CD4-positive, CD25-positive, alpha-beta regulatory T cell (primary cell): ENCODE measurements around the gene DCLK2. TPM values are rescaled to one million over a fixed set of nuclear protein-coding genes. Genes with fewer than 3 reads are reported as not detected.

Source experiments
- ATAC-seq, 2 donors: fragments of 150-1000 bp; cut with Tn5 transposase; one replicate each; pipeline ENCODE4 v1.10.0; 2021; ENCODE audit warnings: low read depth in 2 of 2, moderate number of reproducible peaks in 2 of 2, moderate library complexity in 1 of 2
- DNase-seq, 3 donors: peaks; one replicate each; pipeline versions ENCODE4 v3.0.0 to v3.0.0-alpha.2; 2012 to 2022; ENCODE audit warnings: mixed read lengths in 1 of 3
- H3K27ac ChIP-seq: one replicate; pipeline ENCODE4 v1.7.0; 2013; ENCODE audit warnings: mild to moderate bottlenecking, low read length; ENCODE audit not compliant: insufficient read depth, poor library complexity, severe bottlenecking
- H3K27me3 ChIP-seq: one replicate; pipeline ENCODE4 v1.7.0; 2013; ENCODE audit warnings: low read length; ENCODE audit not compliant: control insufficient read depth, insufficient read depth
- H3K36me3 ChIP-seq: one replicate; pipeline ENCODE4 v1.7.0; 2013; ENCODE audit warnings: mild to moderate bottlenecking, low read length, moderate library complexity; ENCODE audit not compliant: control insufficient read depth, insufficient read depth
- H3K4me1 ChIP-seq: 2 replicates; pipeline ENCODE4 v1.7.0; 2013; ENCODE audit warnings: mild to moderate bottlenecking, low read length; ENCODE audit not compliant: insufficient read depth, control insufficient read depth, poor library complexity, severe bottlenecking
- H3K4me3 ChIP-seq: one replicate; pipeline ENCODE4 v1.7.0; 2013; ENCODE audit warnings: low read depth, mild to moderate bottlenecking, low read length, moderate library complexity
- H3K9me3 ChIP-seq, 2 experiments: 1 replicate in 1 of 2; 2 replicates in 1 of 2; pipeline ENCODE4 v1.7.0; 2013; ENCODE audit warnings: low read length in 2 of 2, mild to moderate bottlenecking in 1 of 2, moderate library complexity in 1 of 2; ENCODE audit not compliant: control insufficient read depth in 2 of 2
- H3K27ac Mint-ChIP-seq, 3 donors: one replicate each; pipeline ENCODE4 v1.8.0; 2020 to 2022; ENCODE audit warnings: mild to moderate bottlenecking in 3 of 3, mixed read lengths in 3 of 3, moderate library complexity in 2 of 3
- H3K27me3 Mint-ChIP-seq: one replicate; pipeline ENCODE4 v1.8.0; 2022; ENCODE audit warnings: mild to moderate bottlenecking, mixed read lengths
- H3K36me3 Mint-ChIP-seq: one replicate; pipeline ENCODE4 v1.8.0; 2020; ENCODE audit warnings: mixed read lengths
- H3K4me1 Mint-ChIP-seq, 4 donors: one replicate each; pipeline ENCODE4 v1.8.0; 2020 to 2022; ENCODE audit warnings: mixed read lengths in 4 of 4, mild to moderate bottlenecking in 1 of 4
- H3K4me3 Mint-ChIP-seq, 4 donors: one replicate each; pipeline ENCODE4 v1.8.0; 2020 to 2022; ENCODE audit warnings: mild to moderate bottlenecking in 4 of 4, mixed read lengths in 4 of 4, moderate library complexity in 3 of 4
- H3K9me3 Mint-ChIP-seq, 7 donors: one replicate each; pipeline ENCODE4 v1.8.0; 2020 to 2022; ENCODE audit warnings: mixed read lengths in 7 of 7, mild to moderate bottlenecking in 3 of 7, moderate library complexity in 2 of 7
- polyA plus RNA-seq, 4 donors: library from polyadenylated mRNA; unstranded; fragments of 300-500 nt; fragmentation: Illumina TruSeq; gene quantifications; one replicate each; pipeline ENCODE4 v1.2.3, GENCODE V29; 2021
- total RNA-seq: library from RNA; stranded (reverse); gene quantifications from one replicate; pipeline ENCODE4 v1.2.3, GENCODE V29; 2022

DCLK2 gene
- total and polyA plus RNA-seq, 5 donors from 2014 or later = 0.12 TPM; not detected in 4

DNA sequence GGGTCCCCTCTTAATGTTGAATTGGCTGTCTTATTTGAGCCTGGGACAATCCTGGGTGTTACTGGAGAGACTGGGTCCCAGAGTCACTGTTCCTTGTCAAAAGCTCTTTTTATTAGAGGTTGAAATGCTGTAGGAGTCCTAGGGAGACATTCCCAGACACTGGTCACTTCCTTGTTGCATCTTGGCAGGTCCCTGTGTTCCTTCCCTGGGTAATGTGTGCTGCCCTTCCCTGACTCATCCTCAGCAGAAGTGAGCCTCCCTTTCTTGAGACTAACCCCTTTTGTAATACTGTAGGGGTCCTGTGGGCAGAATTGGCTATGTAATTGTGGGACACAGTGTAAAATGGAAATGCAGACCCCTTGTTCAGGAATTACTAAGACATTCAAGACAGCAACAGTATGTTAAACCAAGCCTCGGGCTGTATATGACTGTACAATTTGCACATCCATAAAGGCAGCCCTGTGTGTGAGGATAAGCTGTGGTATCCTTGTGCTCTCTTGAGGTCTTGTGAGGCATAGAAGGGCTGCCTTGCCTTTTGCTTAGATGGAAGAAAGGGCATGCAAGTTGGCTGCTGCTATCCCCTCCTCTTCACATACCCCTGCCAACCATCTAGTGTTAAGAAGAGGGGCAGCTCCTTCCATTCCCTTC is 53.5 kb downstream of the DCLK2 start:
- ATAC-seq (no peak), DNase-seq (no peak)
- no peaks in the 10 kb centered on the region for H3K4me1 ChIP-seq
- Mint-ChIP-seq H3K27me3 (no peaks in the 10 kb centered on the region), H3K36me3 (no peaks in the 10 kb centered on the region), H3K4me3 (no peak overlapping the region), H3K9me3 (peaks cover 0 to 2% (median 0%) of the 10 kb centered on the region in 7 donors), H3K4me1 (peaks cover 0 to 4% (median 0%) of the 10 kb centered on the region in 4 donors), H3K27ac (no peak overlapping the region)
- no peak overlapping the region for H3K4me3 ChIP-seq
- H3K9me3 ChIP-seq = no peaks in the 10 kb centered on the region
- no peaks in the 10 kb centered on the region for H3K36me3 ChIP-seq
- H3K27ac ChIP-seq = no peak overlapping the region
- peaks cover 4% of the 10 kb centered on the region for H3K27me3 ChIP-seq

DNA sequence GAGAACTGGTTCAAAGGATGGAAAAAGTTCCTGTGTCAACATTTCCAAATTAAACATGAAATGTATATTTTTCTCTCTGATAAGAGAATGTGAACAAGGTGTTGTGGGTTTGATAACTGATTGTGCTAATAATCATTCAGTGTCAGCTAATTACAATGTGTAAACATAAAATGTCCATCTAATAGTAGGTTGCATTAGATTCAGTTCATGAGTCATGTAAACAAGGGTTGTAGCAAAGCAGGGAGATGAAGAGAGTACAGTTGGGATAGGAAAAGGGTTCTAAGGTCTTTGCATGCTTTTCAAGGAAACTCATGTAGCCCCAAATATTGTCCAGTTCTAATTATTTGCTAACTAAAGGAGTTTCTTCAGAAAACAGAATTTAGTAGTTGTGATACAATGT is 55.4 kb downstream of the DCLK2 start:
- H3K9me3 ChIP-seq = no peaks in the 10 kb centered on the region
- H3K9me3 Mint-ChIP-seq = peaks cover 0 to 2% (median 0%) of the 10 kb centered on the region in 7 donors
- no peak overlapping the region for H3K27ac Mint-ChIP-seq
- DNase-seq = no peak
- peaks cover 4% of the 10 kb centered on the region for H3K27me3 Mint-ChIP-seq
- no peaks in the 10 kb centered on the region for H3K36me3 ChIP-seq
- H3K36me3 Mint-ChIP-seq = no peaks in the 10 kb centered on the region
- H3K27me3 ChIP-seq = peaks cover 4% of the 10 kb centered on the region
- no peaks in the 10 kb centered on the region for H3K4me1 ChIP-seq
- no peak overlapping the region for H3K4me3 ChIP-seq
- no peak for ATAC-seq
- no peak overlapping the region for H3K27ac ChIP-seq
- peaks cover 0 to 4% (median 0%) of the 10 kb centered on the region in 4 donors for H3K4me1 Mint-ChIP-seq
- no peak overlapping the region for H3K4me3 Mint-ChIP-seq

GRCh38 chr4:150135134-150135772 is 57.0 kb downstream of the DCLK2 start:
- no peaks in the 10 kb centered on the region for H3K4me1 ChIP-seq
- H3K4me1 Mint-ChIP-seq = peaks cover 0 to 4% (median 0%) of the 10 kb centered on the region in 4 donors
- H3K27ac Mint-ChIP-seq = no peak overlapping the region
- H3K4me3 ChIP-seq = no peak overlapping the region
- no peak for DNase-seq
- peaks cover 4% of the 10 kb centered on the region for H3K27me3 ChIP-seq
- H3K36me3 Mint-ChIP-seq = no peaks in the 10 kb centered on the region
- H3K27me3 Mint-ChIP-seq = peaks cover 4% of the 10 kb centered on the region
- no peaks in the 10 kb centered on the region for H3K9me3 ChIP-seq
- H3K4me3 Mint-ChIP-seq = no peak overlapping the region
- no peak overlapping the region for H3K27ac ChIP-seq
- H3K9me3 Mint-ChIP-seq = peaks cover 0 to 1% (median 0%) of the 10 kb centered on the region in 7 donors
- H3K36me3 ChIP-seq = no peaks in the 10 kb centered on the region
- no peak for ATAC-seq

GRCh38 chr4:150136036-150136435 is 57.8 kb downstream of the DCLK2 start:
- no peak overlapping the region for H3K4me3 ChIP-seq
- H3K27ac ChIP-seq = no peak overlapping the region
- H3K36me3 ChIP-seq = no peaks in the 10 kb centered on the region
- H3K27me3 ChIP-seq = peaks cover 4% of the 10 kb centered on the region
- Mint-ChIP-seq H3K27ac (no peak overlapping the region), H3K27me3 (peaks cover 4% of the 10 kb centered on the region), H3K4me3 (no peak overlapping the region), H3K4me1 (peaks cover 0 to 4% (median 0%) of the 10 kb centered on the region in 4 donors), H3K9me3 (no peaks in the 10 kb centered on the region), H3K36me3 (no peaks in the 10 kb centered on the region)
- no peaks in the 10 kb centered on the region for H3K4me1 ChIP-seq
- DNase-seq (no peak), ATAC-seq (no peak)
- H3K9me3 ChIP-seq = no peaks in the 10 kb centered on the region

GRCh38 chr4:150136481-150136880 is 58.2 kb downstream of the DCLK2 start:
- peaks cover 4% of the 10 kb centered on the region for H3K27me3 ChIP-seq
- H3K36me3 ChIP-seq = no peaks in the 10 kb centered on the region
- no peaks in the 10 kb centered on the region for H3K9me3 ChIP-seq
- no peaks in the 10 kb centered on the region for H3K9me3 Mint-ChIP-seq
- ATAC-seq (no peak), DNase-seq (no peak)
- H3K4me1 ChIP-seq = no peaks in the 10 kb centered on the region
- H3K27me3 Mint-ChIP-seq = peaks cover 4% of the 10 kb centered on the region
- no peak overlapping the region for H3K27ac ChIP-seq
- H3K4me1 Mint-ChIP-seq = peaks cover 0 to 4% (median 0%) of the 10 kb centered on the region in 4 donors
- no peak overlapping the region for H3K4me3 ChIP-seq
- no peaks in the 10 kb centered on the region for H3K36me3 Mint-ChIP-seq
- no peak overlapping the region for H3K27ac Mint-ChIP-seq
- H3K4me3 Mint-ChIP-seq = no peak overlapping the region

DNA sequence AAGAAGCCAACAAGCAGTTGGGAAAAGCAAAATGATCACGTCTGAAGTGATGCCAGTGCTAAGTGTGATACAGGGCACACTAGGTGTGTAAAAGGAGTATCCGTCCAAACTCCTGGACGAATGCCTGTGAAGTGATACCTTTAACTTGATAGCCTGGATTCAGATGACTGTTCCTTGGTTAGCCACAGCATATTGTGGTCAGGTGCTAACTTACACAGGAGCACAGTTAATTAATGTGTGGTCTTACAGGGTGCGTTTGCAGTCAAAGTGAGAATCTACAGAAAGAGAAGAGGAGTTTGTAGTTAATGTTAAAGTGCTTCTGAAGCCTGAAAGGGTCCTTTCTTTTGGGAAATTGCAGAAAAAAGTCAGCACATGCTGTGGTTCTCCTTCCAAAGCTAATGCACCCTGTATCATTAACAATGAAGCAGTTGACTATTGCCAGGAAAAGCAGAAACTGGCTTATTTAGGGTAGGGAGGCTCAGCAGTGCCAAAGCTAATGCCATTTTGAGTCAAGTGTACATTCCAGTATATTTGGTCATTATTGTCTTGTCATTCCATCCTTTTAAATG is 61.1 kb downstream of the DCLK2 start:
- peaks cover 4% of the 10 kb centered on the region for H3K27me3 Mint-ChIP-seq
- H3K4me1 Mint-ChIP-seq = peaks cover 0 to 4% (median 0%) of the 10 kb centered on the region in 4 donors
- DNase-seq = no peak
- no peak overlapping the region for H3K27ac ChIP-seq
- H3K4me3 Mint-ChIP-seq = no peak overlapping the region
- no peak overlapping the region for H3K27ac Mint-ChIP-seq
- H3K36me3 ChIP-seq = no peaks in the 10 kb centered on the region
- H3K27me3 ChIP-seq = no peaks in the 10 kb centered on the region
- H3K9me3 Mint-ChIP-seq = peaks cover 0 to 6% (median 0%) of the 10 kb centered on the region in 7 donors
- no peaks in the 10 kb centered on the region for H3K4me1 ChIP-seq
- ATAC-seq = no peak
- no peaks in the 10 kb centered on the region for H3K9me3 ChIP-seq
- no peaks in the 10 kb centered on the region for H3K36me3 Mint-ChIP-seq
- no peak overlapping the region for H3K4me3 ChIP-seq

DNA sequence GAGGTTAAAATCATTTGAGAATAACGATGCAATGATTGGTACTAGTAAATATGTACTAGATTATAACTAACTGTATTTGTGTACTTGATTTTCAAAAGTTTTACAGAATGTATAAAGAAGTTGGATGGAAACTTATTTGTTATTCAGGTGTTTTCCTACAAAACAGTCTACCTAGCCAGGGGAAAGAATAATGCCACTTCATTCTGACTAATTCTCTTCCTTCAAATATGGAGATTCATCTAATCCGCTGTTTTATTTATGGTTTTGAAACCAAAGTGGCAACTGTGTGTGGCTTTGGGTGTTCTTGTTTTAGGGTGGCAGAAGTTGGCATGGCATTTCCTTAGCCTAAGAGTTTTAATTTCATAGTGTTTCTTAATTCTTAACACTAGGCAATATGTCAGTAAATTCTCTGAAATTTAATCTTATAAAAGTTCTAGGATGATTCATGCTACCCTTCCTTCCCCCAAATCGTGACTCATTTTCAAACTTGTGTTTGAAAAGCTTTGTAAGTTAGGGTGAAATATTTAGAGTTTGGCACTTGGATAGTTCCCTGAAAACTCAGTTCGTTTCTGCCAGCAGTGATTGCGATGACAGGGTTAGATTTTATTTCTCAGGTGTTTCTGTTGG is 62.6 kb downstream of the DCLK2 start:
- H3K27me3 Mint-ChIP-seq = peaks cover 4% of the 10 kb centered on the region
- DNase-seq (no peak), ATAC-seq (no peak)
- no peaks in the 10 kb centered on the region for H3K36me3 Mint-ChIP-seq
- H3K36me3 ChIP-seq = no peaks in the 10 kb centered on the region
- no peak overlapping the region for H3K4me3 ChIP-seq
- no peak overlapping the region for H3K27ac ChIP-seq
- H3K9me3 ChIP-seq = no peaks in the 10 kb centered on the region
- H3K9me3 Mint-ChIP-seq = peaks cover 0 to 6% (median 0%) of the 10 kb centered on the region in 7 donors
- H3K27ac Mint-ChIP-seq = no peak overlapping the region
- H3K4me1 ChIP-seq = no peaks in the 10 kb centered on the region
- H3K27me3 ChIP-seq = no peaks in the 10 kb centered on the region
- no peak overlapping the region for H3K4me3 Mint-ChIP-seq
- H3K4me1 Mint-ChIP-seq = peaks cover 0 to 2% (median 0%) of the 10 kb centered on the region in 4 donors
